GM23338 (cell line): ENCODE results near the gene APELA. TPM values are rescaled to one million over a fixed set of nuclear protein-coding genes. Genes with fewer than 3 reads are reported as not detected.

Experiments used
- ATAC-seq: fragments of 200-7000 bp; cut with Tn5 transposase; 3 replicates; pipeline ENCODE4 v1.9.1; 2020
- DNase-seq: peaks from one replicate; pipeline ENCODE4 v3.0.0-alpha.2; 2015; ENCODE audit warnings: low spot score
- H2AFZ ChIP-seq: fragments of 200-600 bp; sonication (generic); 2 replicates; pipeline ENCODE4 v1.8.0; 2016; ENCODE audit warnings: antibody characterized with exemption, mild to moderate bottlenecking, moderate library complexity
- H3F3A ChIP-seq: fragments of 200-600 bp; sonication (generic); replicated peaks from 2 replicates; pipeline ENCODE4 v1.8.0; 2017; ENCODE audit warnings: antibody characterized with exemption, mixed run types, low read depth
- H3K27ac ChIP-seq: fragments of 200-600 bp; sonication (generic); 2 replicates; pipeline ENCODE4 v1.6.1; 2016; ENCODE audit warnings: low read depth
- H3K27me3 ChIP-seq: fragments of 200-600 bp; sonication (generic); 2 replicates; pipeline ENCODE4 v1.8.0; 2016; ENCODE audit warnings: mild to moderate bottlenecking, mixed run types, moderate library complexity; ENCODE audit not compliant: insufficient read depth
- H3K36me3 ChIP-seq: fragments of 200-600 bp; sonication (generic); 2 replicates; pipeline ENCODE4 v1.8.0; 2016; ENCODE audit warnings: mild to moderate bottlenecking; ENCODE audit not compliant: insufficient read depth
- H3K4me1 ChIP-seq: fragments of 200-600 bp; sonication (generic); 2 replicates; pipeline ENCODE4 v1.8.0; 2016; ENCODE audit warnings: mild to moderate bottlenecking, moderate library complexity; ENCODE audit not compliant: insufficient read depth
- H3K4me2 ChIP-seq: fragments of 200-600 bp; sonication (generic); 2 replicates; pipeline ENCODE4 v1.7.1; 2017; ENCODE audit warnings: mixed run types
- H3K4me3 ChIP-seq: fragments of 200-600 bp; sonication (generic); 2 replicates; pipeline ENCODE4 v1.6.1; 2016; ENCODE audit warnings: mixed run types
- H3K79me2 ChIP-seq: fragments of 200-600 bp; sonication (generic); replicated peaks from 2 replicates; pipeline ENCODE4 v1.8.0; 2017; ENCODE audit warnings: mild to moderate bottlenecking; ENCODE audit not compliant: insufficient read depth
- H3K9me2 ChIP-seq: fragments of 200-600 bp; sonication (generic); 2 replicates; pipeline ENCODE4 v1.8.0; 2017; ENCODE audit not compliant: insufficient read depth
- H4K20me1 ChIP-seq: fragments of 200-600 bp; sonication (generic); replicated peaks from 2 replicates; pipeline ENCODE4 v1.8.0; 2017; ENCODE audit warnings: mild to moderate bottlenecking; ENCODE audit not compliant: insufficient read depth
- H3K27ac Mint-ChIP-seq: 2 replicates; pipeline ENCODE4 v1.8.0; 2020; ENCODE audit warnings: inconsistent platforms, mild to moderate bottlenecking, moderate library complexity, mixed read lengths
- H3K27me3 Mint-ChIP-seq: 3 replicates; pipeline ENCODE4 v1.8.0; 2022; ENCODE audit warnings: low read depth, mild to moderate bottlenecking, moderate library complexity, mixed read lengths, inconsistent platforms; ENCODE audit not compliant: insufficient read depth, poor library complexity
- H3K36me3 Mint-ChIP-seq: 3 replicates; pipeline ENCODE4 v1.8.0; 2021; ENCODE audit warnings: low read depth, mild to moderate bottlenecking, inconsistent platforms, moderate library complexity, mixed read lengths
- H3K4me1 Mint-ChIP-seq: 3 replicates; pipeline ENCODE4 v1.8.0; 2020; ENCODE audit warnings: mild to moderate bottlenecking, inconsistent platforms, mixed read lengths
- H3K4me3 Mint-ChIP-seq: 3 replicates; pipeline ENCODE4 v1.8.0; 2021; ENCODE audit warnings: moderate library complexity, mild to moderate bottlenecking, inconsistent platforms, mixed read lengths
- H3K9me3 Mint-ChIP-seq: 3 replicates; pipeline ENCODE4 v1.8.0; 2020; ENCODE audit warnings: moderate library complexity, mild to moderate bottlenecking, inconsistent platforms, mixed read lengths
- CREB1 ChIP-seq: fragments of 250-450 bp; sonication (Bioruptor Pico); IDR thresholded peaks from 2 replicates; pipeline ENCODE4 v1.5.0; 2020; ENCODE audit warnings: low read depth, mild to moderate bottlenecking, moderate library complexity
- EZH2 ChIP-seq: fragments of 200-600 bp; sonication (generic); IDR thresholded peaks from one replicate; pipeline ENCODE4 v1.8.0; 2017; ENCODE audit warnings: antibody characterized with exemption, mild to moderate bottlenecking, low read depth; ENCODE audit not compliant: unreplicated experiment
- EZH2phosphoT487 ChIP-seq: fragments of 200-600 bp; sonication (generic); IDR thresholded peaks from one replicate; pipeline ENCODE4 v1.8.1; 2018; ENCODE audit warnings: antibody characterized with exemption; ENCODE audit not compliant: unreplicated experiment
- JUNB ChIP-seq: IDR thresholded peaks from one replicate; pipeline ENCODE4 v1.6.1; 2016; ENCODE audit warnings: antibody characterized with exemption; ENCODE audit not compliant: unreplicated experiment
- NANOG ChIP-seq: IDR thresholded peaks from 2 replicates; pipeline ENCODE4 v1.6.1; 2016; ENCODE audit warnings: antibody characterized with exemption, borderline replicate concordance
- POLR2AphosphoS5 ChIP-seq: IDR thresholded peaks from 2 replicates; pipeline ENCODE4 v1.6.1; 2016; ENCODE audit warnings: antibody characterized with exemption, low read depth
- STAT1 ChIP-seq: IDR thresholded peaks from one replicate; pipeline ENCODE4 v1.6.1; 2016; ENCODE audit warnings: antibody characterized with exemption; ENCODE audit not compliant: unreplicated experiment
- ZNF114 ChIP-seq: fragments of 250-450 bp; sonication (Bioruptor Pico); IDR thresholded peaks from 2 replicates; pipeline ENCODE4 v1.5.0; 2020; ENCODE audit warnings: mild to moderate bottlenecking, moderate library complexity
- polyA plus RNA-seq: library from polyadenylated mRNA; unstranded; fragments of >200 nt; fragmentation: Nextera tagmentation; extraction: Ambion mirVana; gene quantifications from 2 replicates; pipeline ENCODE4 v1.2.1, GENCODE V29; 2016
- total RNA-seq: library from RNA; depleted of rRNA; stranded (reverse); fragments of >200 nt; shearing (Covaris generic); gene quantifications from 2 replicates; pipeline ENCODE4 v1.2.3, GENCODE V29; 2014
- TF ChIP-seq, protein P1 (sequence below): IDR thresholded peaks from one replicate; pipeline ENCODE4 v1.6.1; 2018; ENCODE audit warnings: antibody characterized with exemption; ENCODE audit not compliant: unreplicated experiment
- TF ChIP-seq, protein P2 (sequence below), 2 experiments: fragments of 200-600 bp in 1 of 2; sonication (generic) in 1 of 2; conservative IDR thresholded peaks; 2 replicates each; pipeline versions ENCODE4 v1.5.1 to v1.6.1; 2016 to 2017; ENCODE audit warnings: antibody characterized with exemption in 2 of 2, low read depth in 2 of 2, mild to moderate bottlenecking in 2 of 2, moderate library complexity in 1 of 2
- TF ChIP-seq, protein P3 (sequence below): fragments of 250-450 bp; sonication (Bioruptor Pico); IDR thresholded peaks from 2 replicates; pipeline ENCODE4 v1.5.0; 2020; ENCODE audit warnings: mild to moderate bottlenecking, moderate library complexity

Gene APELA
- total and polyA plus RNA-seq, 2 experiments from 2014 or later: 114 to 213 TPM

DNA sequence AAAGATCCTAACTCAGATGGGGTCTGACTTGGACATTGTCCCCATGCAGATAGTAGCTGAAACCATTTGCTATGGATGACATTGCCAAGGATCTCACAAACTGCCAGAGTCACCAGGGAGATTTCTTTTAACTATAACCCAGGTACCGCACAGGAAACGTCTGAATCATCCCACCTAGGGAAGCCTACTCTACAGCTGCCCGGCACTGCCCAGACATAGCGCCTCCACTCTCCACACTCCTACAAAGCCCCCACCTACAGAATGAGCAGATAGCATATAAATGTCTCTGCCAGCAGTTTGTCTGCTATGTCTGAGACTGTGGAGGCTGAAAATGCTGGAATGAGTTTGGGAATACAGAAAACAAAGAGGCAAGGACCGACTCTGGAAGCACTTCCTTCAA lies 68.2 kb downstream of the APELA start:
- TF ChIP-seq JUNB (no peak), EZH2 (no peak), POLR2AphosphoS5 (no peak), ZNF114 (CRISPR knock-in tag) (no peak), CREB1 (CRISPR knock-in tag) (no peak), STAT1 (no peak), NANOG (no peak), EZH2phosphoT487 (no peak)
- Histone ChIP-seq H4K20me1 (no peaks in the 10 kb centered on the region), H3K9me2 (peaks cover 8% of the 10 kb centered on the region; the same call in 1 of the 2 replicates), H3F3A (0 out of 2 replicates have a peak, but pooled peaks cover 3% of the 10 kb centered on the region), H3K79me2 (no peaks in the 10 kb centered on the region), H3K4me1 (no peaks in the 10 kb centered on the region), H3K4me2 (no peak overlapping the region), H3K27me3 (no peaks in the 10 kb centered on the region), H3K36me3 (no peaks in the 10 kb centered on the region), H2AFZ (peak overlapping the region; percentile 93), H3K4me3 (no peak overlapping the region), H3K27ac (no peak overlapping the region)
- Mint-ChIP-seq H3K4me3 (no peak overlapping the region), H3K36me3 (no peaks in the 10 kb centered on the region), H3K4me1 (no peaks in the 10 kb centered on the region), H3K27me3 (peaks cover 1% of the 10 kb centered on the region), H3K27ac (no peak overlapping the region), H3K9me3 (no peaks in the 10 kb centered on the region)
- no peak for DNase-seq
- no peak for ATAC-seq

DNA sequence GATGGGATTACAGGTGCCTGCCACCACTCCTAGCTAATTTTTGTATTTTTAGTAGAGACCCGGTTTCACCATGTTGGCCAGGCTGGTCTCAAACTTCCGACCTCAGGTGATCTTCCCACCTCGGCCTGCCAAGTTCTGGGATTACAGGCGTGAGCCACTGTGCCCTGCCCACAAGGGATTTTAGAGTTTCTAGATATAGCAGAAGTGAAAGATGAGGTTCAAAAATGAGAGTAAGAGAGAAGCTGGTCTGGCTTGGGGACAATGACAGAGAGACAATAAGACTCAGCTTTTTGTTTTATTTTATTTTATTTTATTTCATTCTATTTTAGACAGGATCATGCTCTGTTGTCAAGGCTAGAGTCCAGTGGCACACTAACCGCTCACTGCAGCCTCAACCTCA lies 69.8 kb downstream of the APELA start:
- H3K9me2 ChIP-seq: peaks cover 10% of the 10 kb centered on the region; the same call in 1 of the 2 replicates
- no peak for DNase-seq
- no peaks in the 10 kb centered on the region for H3K79me2 ChIP-seq
- H3K4me3 ChIP-seq: no peak overlapping the region
- H3K27me3 ChIP-seq: no peaks in the 10 kb centered on the region
- no peaks in the 10 kb centered on the region for H4K20me1 ChIP-seq
- H3K4me1 Mint-ChIP-seq: no peaks in the 10 kb centered on the region
- no peak overlapping the region for H3K4me2 ChIP-seq
- H3K36me3 ChIP-seq: no peaks in the 10 kb centered on the region
- ATAC-seq: no peak
- 0 out of 2 replicates have a peak, but pooled peaks cover 3% of the 10 kb centered on the region for H3F3A ChIP-seq
- no peaks in the 10 kb centered on the region for H3K36me3 Mint-ChIP-seq
- no peaks in the 10 kb centered on the region for H3K4me1 ChIP-seq
- H2AFZ ChIP-seq: no peak overlapping the region
- no peak overlapping the region for H3K27ac ChIP-seq
- H3K4me3 Mint-ChIP-seq: no peak overlapping the region
- no peak overlapping the region for H3K27ac Mint-ChIP-seq
- no peaks in the 10 kb centered on the region for H3K9me3 Mint-ChIP-seq
- H3K27me3 Mint-ChIP-seq: peaks cover 1% of the 10 kb centered on the region
- no peak for TF ChIP-seq POLR2AphosphoS5
- no peak for TF ChIP-seq EZH2
- TF ChIP-seq, protein P1, sequence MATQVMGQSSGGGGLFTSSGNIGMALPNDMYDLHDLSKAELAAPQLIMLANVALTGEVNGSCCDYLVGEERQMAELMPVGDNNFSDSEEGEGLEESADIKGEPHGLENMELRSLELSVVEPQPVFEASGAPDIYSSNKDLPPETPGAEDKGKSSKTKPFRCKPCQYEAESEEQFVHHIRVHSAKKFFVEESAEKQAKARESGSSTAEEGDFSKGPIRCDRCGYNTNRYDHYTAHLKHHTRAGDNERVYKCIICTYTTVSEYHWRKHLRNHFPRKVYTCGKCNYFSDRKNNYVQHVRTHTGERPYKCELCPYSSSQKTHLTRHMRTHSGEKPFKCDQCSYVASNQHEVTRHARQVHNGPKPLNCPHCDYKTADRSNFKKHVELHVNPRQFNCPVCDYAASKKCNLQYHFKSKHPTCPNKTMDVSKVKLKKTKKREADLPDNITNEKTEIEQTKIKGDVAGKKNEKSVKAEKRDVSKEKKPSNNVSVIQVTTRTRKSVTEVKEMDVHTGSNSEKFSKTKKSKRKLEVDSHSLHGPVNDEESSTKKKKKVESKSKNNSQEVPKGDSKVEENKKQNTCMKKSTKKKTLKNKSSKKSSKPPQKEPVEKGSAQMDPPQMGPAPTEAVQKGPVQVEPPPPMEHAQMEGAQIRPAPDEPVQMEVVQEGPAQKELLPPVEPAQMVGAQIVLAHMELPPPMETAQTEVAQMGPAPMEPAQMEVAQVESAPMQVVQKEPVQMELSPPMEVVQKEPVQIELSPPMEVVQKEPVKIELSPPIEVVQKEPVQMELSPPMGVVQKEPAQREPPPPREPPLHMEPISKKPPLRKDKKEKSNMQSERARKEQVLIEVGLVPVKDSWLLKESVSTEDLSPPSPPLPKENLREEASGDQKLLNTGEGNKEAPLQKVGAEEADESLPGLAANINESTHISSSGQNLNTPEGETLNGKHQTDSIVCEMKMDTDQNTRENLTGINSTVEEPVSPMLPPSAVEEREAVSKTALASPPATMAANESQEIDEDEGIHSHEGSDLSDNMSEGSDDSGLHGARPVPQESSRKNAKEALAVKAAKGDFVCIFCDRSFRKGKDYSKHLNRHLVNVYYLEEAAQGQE: no peak
- no peak for TF ChIP-seq CREB1 (CRISPR knock-in tag)
- TF ChIP-seq, protein P2, sequence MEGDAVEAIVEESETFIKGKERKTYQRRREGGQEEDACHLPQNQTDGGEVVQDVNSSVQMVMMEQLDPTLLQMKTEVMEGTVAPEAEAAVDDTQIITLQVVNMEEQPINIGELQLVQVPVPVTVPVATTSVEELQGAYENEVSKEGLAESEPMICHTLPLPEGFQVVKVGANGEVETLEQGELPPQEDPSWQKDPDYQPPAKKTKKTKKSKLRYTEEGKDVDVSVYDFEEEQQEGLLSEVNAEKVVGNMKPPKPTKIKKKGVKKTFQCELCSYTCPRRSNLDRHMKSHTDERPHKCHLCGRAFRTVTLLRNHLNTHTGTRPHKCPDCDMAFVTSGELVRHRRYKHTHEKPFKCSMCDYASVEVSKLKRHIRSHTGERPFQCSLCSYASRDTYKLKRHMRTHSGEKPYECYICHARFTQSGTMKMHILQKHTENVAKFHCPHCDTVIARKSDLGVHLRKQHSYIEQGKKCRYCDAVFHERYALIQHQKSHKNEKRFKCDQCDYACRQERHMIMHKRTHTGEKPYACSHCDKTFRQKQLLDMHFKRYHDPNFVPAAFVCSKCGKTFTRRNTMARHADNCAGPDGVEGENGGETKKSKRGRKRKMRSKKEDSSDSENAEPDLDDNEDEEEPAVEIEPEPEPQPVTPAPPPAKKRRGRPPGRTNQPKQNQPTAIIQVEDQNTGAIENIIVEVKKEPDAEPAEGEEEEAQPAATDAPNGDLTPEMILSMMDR (conservative IDR thresholded peaks at IDR 0.05; ENCODE audit: low read depth in 2 of 2): no peak
- TF ChIP-seq, protein P3, sequence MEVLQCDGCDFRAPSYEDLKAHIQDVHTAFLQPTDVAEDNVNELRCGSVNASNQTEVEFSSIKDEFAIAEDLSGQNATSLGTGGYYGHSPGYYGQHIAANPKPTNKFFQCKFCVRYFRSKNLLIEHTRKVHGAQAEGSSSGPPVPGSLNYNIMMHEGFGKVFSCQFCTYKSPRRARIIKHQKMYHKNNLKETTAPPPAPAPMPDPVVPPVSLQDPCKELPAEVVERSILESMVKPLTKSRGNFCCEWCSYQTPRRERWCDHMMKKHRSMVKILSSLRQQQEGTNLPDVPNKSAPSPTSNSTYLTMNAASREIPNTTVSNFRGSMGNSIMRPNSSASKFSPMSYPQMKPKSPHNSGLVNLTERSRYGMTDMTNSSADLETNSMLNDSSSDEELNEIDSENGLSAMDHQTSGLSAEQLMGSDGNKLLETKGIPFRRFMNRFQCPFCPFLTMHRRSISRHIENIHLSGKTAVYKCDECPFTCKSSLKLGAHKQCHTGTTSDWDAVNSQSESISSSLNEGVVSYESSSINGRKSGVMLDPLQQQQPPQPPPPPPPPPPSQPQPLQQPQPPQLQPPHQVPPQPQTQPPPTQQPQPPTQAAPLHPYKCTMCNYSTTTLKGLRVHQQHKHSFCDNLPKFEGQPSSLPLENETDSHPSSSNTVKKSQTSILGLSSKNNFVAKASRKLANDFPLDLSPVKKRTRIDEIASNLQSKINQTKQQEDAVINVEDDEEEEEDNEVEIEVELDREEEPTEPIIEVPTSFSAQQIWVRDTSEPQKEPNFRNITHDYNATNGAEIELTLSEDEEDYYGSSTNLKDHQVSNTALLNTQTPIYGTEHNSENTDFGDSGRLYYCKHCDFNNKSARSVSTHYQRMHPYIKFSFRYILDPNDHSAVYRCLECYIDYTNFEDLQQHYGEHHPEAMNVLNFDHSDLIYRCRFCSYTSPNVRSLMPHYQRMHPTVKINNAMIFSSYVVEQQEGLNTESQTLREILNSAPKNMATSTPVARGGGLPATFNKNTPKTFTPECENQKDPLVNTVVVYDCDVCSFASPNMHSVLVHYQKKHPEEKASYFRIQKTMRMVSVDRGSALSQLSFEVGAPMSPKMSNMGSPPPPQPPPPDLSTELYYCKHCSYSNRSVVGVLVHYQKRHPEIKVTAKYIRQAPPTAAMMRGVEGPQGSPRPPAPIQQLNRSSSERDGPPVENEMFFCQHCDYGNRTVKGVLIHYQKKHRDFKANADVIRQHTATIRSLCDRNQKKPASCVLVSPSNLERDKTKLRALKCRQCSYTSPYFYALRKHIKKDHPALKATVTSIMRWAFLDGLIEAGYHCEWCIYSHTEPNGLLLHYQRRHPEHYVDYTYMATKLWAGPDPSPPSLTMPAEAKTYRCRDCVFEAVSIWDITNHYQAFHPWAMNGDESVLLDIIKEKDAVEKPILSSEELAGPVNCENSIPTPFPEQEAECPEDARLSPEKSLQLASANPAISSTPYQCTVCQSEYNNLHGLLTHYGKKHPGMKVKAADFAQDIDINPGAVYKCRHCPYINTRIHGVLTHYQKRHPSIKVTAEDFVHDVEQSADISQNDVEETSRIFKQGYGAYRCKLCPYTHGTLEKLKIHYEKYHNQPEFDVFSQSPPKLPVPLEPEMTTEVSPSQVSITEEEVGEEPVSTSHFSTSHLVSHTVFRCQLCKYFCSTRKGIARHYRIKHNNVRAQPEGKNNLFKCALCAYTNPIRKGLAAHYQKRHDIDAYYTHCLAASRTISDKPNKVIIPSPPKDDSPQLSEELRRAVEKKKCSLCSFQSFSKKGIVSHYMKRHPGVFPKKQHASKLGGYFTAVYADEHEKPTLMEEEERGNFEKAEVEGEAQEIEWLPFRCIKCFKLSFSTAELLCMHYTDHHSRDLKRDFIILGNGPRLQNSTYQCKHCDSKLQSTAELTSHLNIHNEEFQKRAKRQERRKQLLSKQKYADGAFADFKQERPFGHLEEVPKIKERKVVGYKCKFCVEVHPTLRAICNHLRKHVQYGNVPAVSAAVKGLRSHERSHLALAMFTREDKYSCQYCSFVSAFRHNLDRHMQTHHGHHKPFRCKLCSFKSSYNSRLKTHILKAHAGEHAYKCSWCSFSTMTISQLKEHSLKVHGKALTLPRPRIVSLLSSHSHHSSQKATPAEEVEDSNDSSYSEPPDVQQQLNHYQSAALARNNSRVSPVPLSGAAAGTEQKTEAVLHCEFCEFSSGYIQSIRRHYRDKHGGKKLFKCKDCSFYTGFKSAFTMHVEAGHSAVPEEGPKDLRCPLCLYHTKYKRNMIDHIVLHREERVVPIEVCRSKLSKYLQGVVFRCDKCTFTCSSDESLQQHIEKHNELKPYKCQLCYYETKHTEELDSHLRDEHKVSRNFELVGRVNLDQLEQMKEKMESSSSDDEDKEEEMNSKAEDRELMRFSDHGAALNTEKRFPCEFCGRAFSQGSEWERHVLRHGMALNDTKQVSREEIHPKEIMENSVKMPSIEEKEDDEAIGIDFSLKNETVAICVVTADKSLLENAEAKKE (CRISPR knock-in tag): no peak
- TF ChIP-seq STAT1: no peak
- no peak for TF ChIP-seq ZNF114 (CRISPR knock-in tag)
